Tibial artery (tissue), 4 donors: ENCODE data around the gene KDM4B.

ENCODE experiments used
- DNase-seq, 2 donors: peaks; one replicate each; pipeline ENCODE4 v3.0.0-alpha.2; 2019
- H3K27ac ChIP-seq, 2 donors: fragments of 200-600 bp; sonication (generic) in 1 of 2; 1 replicate in 1 of 2; 2 replicates in 1 of 2; pipeline ENCODE4 v1.5.1; 2018 to 2019; ENCODE audit warnings: mild to moderate bottlenecking in 1 of 2
- H3K27me3 ChIP-seq, 2 donors: fragments of 200-600 bp; sonication (generic) in 1 of 2; one replicate each; pipeline versions ENCODE4 v1.5.1 to v1.6.0; 2016 to 2019
- H3K36me3 ChIP-seq, 3 donors: fragments of 200-600 bp; sonication (generic) in 2 of 3; one replicate each; pipeline ENCODE4 v1.5.1; 2016 to 2019; ENCODE audit warnings: mild to moderate bottlenecking in 2 of 3
- H3K4me1 ChIP-seq, 4 donors: fragments of 200-600 bp; sonication (generic) in 2 of 4; 1 replicate in 3 of 4; 2 replicates in 1 of 4; pipeline ENCODE4 v1.5.1; 2016 to 2019
- H3K4me3 ChIP-seq, 2 donors: fragments of 200-600 bp; sonication (generic) in 1 of 2; 1 replicate in 1 of 2; 2 replicates in 1 of 2; pipeline ENCODE4 v1.5.1; 2018 to 2019; ENCODE audit warnings: mild to moderate bottlenecking in 2 of 2
- H3K9me3 ChIP-seq, 3 donors: fragments of 200-600 bp; sonication (generic) in 1 of 3; one replicate each; pipeline ENCODE4 v1.5.1; 2016 to 2019
- CTCF ChIP-seq, 2 experiments: fragments of 200-600 bp in 1 of 2; fragments of 450-650 bp in 1 of 2; IDR thresholded peaks; one replicate each; pipeline ENCODE4 v1.5.1; 2017 to 2019; ENCODE audit warnings: antibody characterized with exemption in 2 of 2, mild to moderate bottlenecking in 1 of 2, moderate library complexity in 1 of 2
- intact Hi-C: fragments of 100-400 bp; cut with DNase I; formaldehyde crosslinking; loops from one replicate; pipeline ENCODE4 v1.15.0; 2023; ENCODE audit warnings: low total_unique reads

The KDM4B gene

DNA sequence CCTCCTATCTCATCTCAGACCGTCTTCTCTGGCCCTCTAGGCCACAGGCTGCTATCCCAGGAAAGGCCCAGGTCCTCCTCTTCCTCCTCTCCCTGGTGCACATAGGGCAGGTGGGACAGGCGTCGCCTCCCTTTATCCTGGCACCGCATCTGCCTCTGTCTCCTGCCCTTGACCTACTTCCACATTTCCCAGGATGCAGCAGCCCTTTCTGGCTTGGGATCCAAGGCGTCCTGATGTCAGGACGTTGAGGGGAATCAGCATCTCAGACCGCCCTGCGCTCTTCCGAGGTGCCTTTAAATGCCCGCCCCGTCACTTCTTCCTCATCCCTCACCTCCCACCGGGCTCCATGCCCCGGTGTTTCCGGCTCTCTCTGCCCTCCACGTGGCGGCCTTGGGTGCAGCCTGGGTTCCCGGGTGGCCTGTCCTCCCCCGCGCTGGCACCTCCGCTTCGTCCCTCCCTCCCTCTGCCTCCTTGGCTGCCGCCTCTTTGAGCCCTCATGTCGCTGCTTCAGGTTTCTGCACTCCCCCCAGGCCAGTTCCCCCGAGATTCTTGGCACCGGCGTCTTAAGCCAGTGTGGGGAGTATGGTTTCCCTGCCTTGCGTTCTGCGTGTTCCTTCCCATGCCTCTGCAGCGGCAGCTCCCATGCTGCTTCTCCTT, 66.3 kb downstream of the KDM4B start:
- TF ChIP-seq CTCF (IDR thresholded peaks at IDR 0.05), result no peak
- DNase-seq, result no peak
- Histone ChIP-seq H3K4me3 (no peak overlapping the region), H3K9me3 (no peaks in the 10 kb centered on the region), H3K27ac (no peak overlapping the region), H3K27me3 (no peaks in the 10 kb centered on the region), H3K36me3 (peaks cover 16 to 49% (median 34%) of the 10 kb centered on the region in 3 donors), H3K4me1 (peaks cover 6 to 49% (median 28%) of the 10 kb centered on the region in 4 donors)
- intact Hi-C loops, result loop anchor here (10.0 kb wide), 1 partner anchor 300 kb away; no protein-coding TSS in a partner anchor

GRCh38 chr19:5035793-5036697, 67.1 kb downstream of the KDM4B start:
- DNase-seq, result no peak
- H3K27me3 ChIP-seq, result no peaks in the 10 kb centered on the region
- peak overlapping the region; percentile 14 to 28 for H3K4me3 ChIP-seq
- H3K36me3 ChIP-seq, result peaks cover 24 to 57% (median 42%) of the 10 kb centered on the region in 3 donors
- peaks cover 6 to 43% (median 25%) of the 10 kb centered on the region in 4 donors for H3K4me1 ChIP-seq
- H3K9me3 ChIP-seq, result no peaks in the 10 kb centered on the region
- H3K27ac ChIP-seq, result peak overlapping the region; percentile 37 to 38
- intact Hi-C loops, result loop anchor here (10.0 kb wide), 1 partner anchor 301 kb away; no protein-coding TSS in a partner anchor
- no peak for TF ChIP-seq CTCF (IDR thresholded peaks at IDR 0.05)

DNA sequence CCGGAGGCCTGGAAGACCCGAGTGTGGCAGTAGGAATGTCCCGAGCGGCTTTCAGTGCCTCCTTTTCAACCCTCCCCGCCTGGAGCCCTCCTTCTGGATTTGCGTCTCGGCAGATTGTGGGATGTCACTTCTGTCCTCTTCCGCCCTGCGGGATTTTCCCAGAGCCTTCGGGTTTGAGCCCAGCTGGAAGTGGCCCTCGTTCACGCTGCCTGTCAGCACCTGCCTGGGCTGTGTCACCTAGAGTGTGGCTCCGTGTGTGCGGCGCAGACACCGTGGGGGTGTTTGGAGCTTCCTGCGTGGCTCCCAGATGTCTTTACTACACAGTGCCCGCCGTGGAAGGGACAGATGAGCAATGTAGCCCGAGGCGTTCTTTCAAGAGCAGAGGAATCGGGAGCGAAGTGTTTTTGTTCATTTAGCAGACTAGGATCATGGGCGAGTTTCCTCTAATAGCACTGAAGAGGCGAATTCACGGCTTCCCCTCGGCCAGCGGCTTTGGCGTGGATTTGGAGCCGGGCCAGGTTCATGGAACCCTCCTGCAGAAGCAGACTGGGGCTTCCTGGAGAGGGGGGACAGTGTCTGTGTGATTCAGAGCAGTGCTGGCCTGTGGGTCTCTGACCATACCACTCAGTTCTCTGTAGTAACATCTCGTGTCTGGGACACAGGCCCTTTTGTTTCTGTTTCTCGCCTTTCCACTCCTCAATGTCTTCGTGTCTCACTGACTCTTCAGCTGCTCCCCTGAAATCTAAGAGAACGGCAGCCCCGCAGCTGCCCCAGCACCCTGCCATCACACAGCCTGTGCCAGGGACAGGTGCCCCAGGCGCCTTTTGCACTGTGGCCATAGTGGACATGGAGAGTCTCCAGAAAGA, 68.0 kb downstream of the KDM4B start:
- Histone ChIP-seq H3K27ac (peak overlapping the region; percentile 37 to 38), H3K9me3 (no peaks in the 10 kb centered on the region), H3K4me3 (peak overlapping the region; percentile 14 to 28), H3K4me1 (peaks cover 6 to 38% (median 23%) of the 10 kb centered on the region in 4 donors), H3K36me3 (peaks cover 24 to 66% (median 51%) of the 10 kb centered on the region in 3 donors), H3K27me3 (no peaks in the 10 kb centered on the region)
- no peak for TF ChIP-seq CTCF (IDR thresholded peaks at IDR 0.05)
- intact Hi-C loops, result loop anchor here (10.0 kb wide), 1 partner anchor 302 kb away; no protein-coding TSS in a partner anchor
- DNase-seq, result no peak

DNA sequence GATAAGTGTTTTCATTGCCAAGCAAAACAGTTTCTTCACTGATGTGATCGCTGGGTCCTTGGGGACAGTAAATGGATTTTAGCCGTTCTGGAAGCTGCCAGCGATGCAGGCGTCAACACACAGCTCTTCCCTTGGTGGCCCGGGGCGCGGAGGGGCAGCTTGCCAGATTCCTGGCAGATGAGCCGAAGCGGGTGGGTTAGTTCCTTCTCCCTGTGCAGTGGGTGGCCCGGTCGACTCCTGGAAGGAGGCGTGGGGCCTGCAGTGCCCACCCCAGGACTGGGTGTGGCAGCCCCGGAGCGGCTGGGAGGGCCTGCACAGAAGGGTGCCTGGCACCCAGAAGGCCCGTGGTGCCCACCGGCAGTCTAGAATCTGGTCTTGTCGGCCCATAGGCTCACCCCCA, 69.0 kb downstream of the KDM4B start:
- intact Hi-C loops, result loop anchor here (10.0 kb wide), 1 partner anchor 303 kb away; no protein-coding TSS in a partner anchor
- DNase-seq, result no peak
- Histone ChIP-seq H3K4me3 (no peak overlapping the region), H3K36me3 (peaks cover 22 to 68% (median 54%) of the 10 kb centered on the region in 3 donors), H3K4me1 (peaks cover 6 to 38% (median 23%) of the 10 kb centered on the region in 4 donors), H3K27ac (no peak overlapping the region), H3K27me3 (no peaks in the 10 kb centered on the region), H3K9me3 (no peaks in the 10 kb centered on the region)
- TF ChIP-seq CTCF (IDR thresholded peaks at IDR 0.05), result no peak
